ENCODE measurements around the gene SLC10A1.

GRCh38 chr14:69750495-69750894 lies 46.5 kb downstream of the SLC10A1 start:
- TF ChIP-seq CTCF (IDR thresholded peaks at IDR 0.05) (no peak), POLR2A (IDR thresholded peaks at IDR 0.05) (no peak), EP300 (IDR thresholded peaks at IDR 0.05) (no peak)
